RPMI7951 (cell line): ENCODE results near the gene RBPJ. TPM values are rescaled to one million over a fixed set of nuclear protein-coding genes. Genes with fewer than 3 reads are reported as not detected.

Experiments used
- DNase-seq: peaks from one replicate; pipeline ENCODE4 v3.0.0-alpha.2; 2012; ENCODE audit warnings: low read depth
- total RNA-seq: library from RNA; depleted of rRNA; stranded (reverse); fragments of >200 nt; shearing (Covaris generic); gene quantifications from 2 replicates; pipeline ENCODE4 v1.2.3, GENCODE V29; 2014

The RBPJ gene
- total RNA-seq, 1 experiment from 2014 or later, result 92.3 TPM

GRCh38 chr4:26459756-26460530 is 139.1 kb downstream of the RBPJ start:
- DNase-seq, result no peak

- no peak for DNase-seq
Observed at GRCh38 chr4:26462874-26463273, 142.1 kb downstream of the RBPJ start.

GRCh38 chr4:26463386-26463785 is 142.6 kb downstream of the RBPJ start:
- DNase-seq, result no peak

GRCh38 chr4:26464420-26465095 is 143.7 kb downstream of the RBPJ start:
- DNase-seq, result no peak

- no peak for DNase-seq
Observed at GRCh38 chr4:26466578-26467270, 145.9 kb downstream of the RBPJ start.

- DNase-seq, result no peak
Observed at GRCh38 chr4:26467724-26468123, 146.9 kb downstream of the RBPJ start.

GRCh38 chr4:26468283-26468949 is 147.6 kb downstream of the RBPJ start:
- DNase-seq, result no peak

GRCh38 chr4:26468977-26469376 is 148.2 kb downstream of the RBPJ start:
- no peak for DNase-seq

- DNase-seq, result no peak
Observed at GRCh38 chr4:26471890-26472289, 151.1 kb downstream of the RBPJ start.

GRCh38 chr4:26473893-26474292 is 153.1 kb downstream of the RBPJ start:
- peak; percentile 17 for DNase-seq

GRCh38 chr4:26474551-26474950 is 153.7 kb downstream of the RBPJ start:
- no peak for DNase-seq

GRCh38 chr4:26475716-26476115 is 154.9 kb downstream of the RBPJ start:
- DNase-seq, result no peak

GRCh38 chr4:26476545-26476944 is 155.7 kb downstream of the RBPJ start:
- DNase-seq, result no peak

GRCh38 chr4:26478330-26478729 is 157.5 kb downstream of the RBPJ start:
- DNase-seq, result no peak

- DNase-seq, result no peak
Observed at GRCh38 chr4:26482508-26483462, 162.0 kb downstream of the RBPJ start.

GRCh38 chr4:26484032-26484515 is 163.3 kb downstream of the RBPJ start:
- no peak for DNase-seq

GRCh38 chr4:26484516-26484915 is 163.7 kb downstream of the RBPJ start:
- no peak for DNase-seq
